HG03442 (cell line): Measurements from ENCODE around the gene CSNK1G1.
"Not testable (repeated sequence)": the region's sequence is repeated elsewhere in the genome, so short reads cannot be mapped to it uniquely, and the experiment has no call there.

Experiments used
- ATAC-seq: cut with Tn5 transposase; IDR thresholded peaks from one replicate; pipeline ENCODE4 v1.9.1; 2021; ENCODE audit warnings: mild to moderate bottlenecking, moderate library complexity; ENCODE audit not compliant: unreplicated experiment

The CSNK1G1 gene

GRCh38 chr15:64288999-64289398, 67.0 kb downstream of the CSNK1G1 start:
- no peak for ATAC-seq

GRCh38 chr15:64288577-64288976, 67.4 kb downstream of the CSNK1G1 start:
- ATAC-seq = no peak

GRCh38 chr15:64287953-64288352, 68.0 kb downstream of the CSNK1G1 start:
- ATAC-seq = no peak

- no peak for ATAC-seq
These were observed 69.5 kb downstream of the CSNK1G1 start for GRCh38 chr15:64286473-64286872.

GRCh38 chr15:64285871-64286270, 70.1 kb downstream of the CSNK1G1 start:
- no peak for ATAC-seq

- ATAC-seq = no peak
These were observed 70.8 kb downstream of the CSNK1G1 start for GRCh38 chr15:64285150-64285549.

GRCh38 chr15:64284042-64284441, 71.9 kb downstream of the CSNK1G1 start:
- no peak for ATAC-seq

- ATAC-seq = no peak
These were observed 73.3 kb downstream of the CSNK1G1 start for GRCh38 chr15:64282701-64283100.

- ATAC-seq = no peak
These were observed 76.8 kb downstream of the CSNK1G1 start for GRCh38 chr15:64279131-64279530.

GRCh38 chr15:64275934-64276333, 80.0 kb downstream of the CSNK1G1 start:
- ATAC-seq = no peak

- ATAC-seq = no peak
These were observed 81.5 kb downstream of the CSNK1G1 start for GRCh38 chr15:64274341-64274950.

GRCh38 chr15:64267331-64267973, 88.5 kb downstream of the CSNK1G1 start:
- no peak for ATAC-seq

GRCh38 chr15:64265188-64265587, 90.8 kb downstream of the CSNK1G1 start:
- ATAC-seq = not testable (repeated sequence)

- no peak for ATAC-seq
These were observed 91.5 kb downstream of the CSNK1G1 start for GRCh38 chr15:64264502-64264901.

- no peak for ATAC-seq
These were observed 92.4 kb downstream of the CSNK1G1 start for GRCh38 chr15:64263567-64263966.

- ATAC-seq = no peak
These were observed 99.9 kb downstream of the CSNK1G1 start for GRCh38 chr15:64256051-64256450.

GRCh38 chr15:64251658-64252057, 104.3 kb downstream of the CSNK1G1 start:
- ATAC-seq = no peak

GRCh38 chr15:64251121-64251520, 104.9 kb downstream of the CSNK1G1 start:
- no peak for ATAC-seq

- ATAC-seq = no peak
These were observed 105.9 kb downstream of the CSNK1G1 start for GRCh38 chr15:64249883-64250575.

GRCh38 chr15:64249406-64249805, 106.6 kb downstream of the CSNK1G1 start:
- ATAC-seq = no peak

- ATAC-seq = peak; percentile 47
These were observed 107.9 kb downstream of the CSNK1G1 start for GRCh38 chr15:64247906-64248541.

GRCh38 chr15:64247535-64247905, 108.5 kb downstream of the CSNK1G1 start:
- no peak for ATAC-seq
